ENCODE data around the gene TRPM1.

- TF ChIP-seq ZFX (IDR thresholded peaks at IDR 0.05; ENCODE audit: borderline replicate concordance) (no peak), CTCF (IDR thresholded peaks at IDR 0.05) (no peak)
These were observed 23.1 kb downstream of the TRPM1 start for GRCh38 chr15:31078471-31078870.
